DND-41 (cell line): ENCODE data around the gene RBM18.

ENCODE experiments used
- CTCF ChIP-seq: IDR thresholded peaks from 2 replicates; pipeline ENCODE4 v1.5.1; 2012; ENCODE audit warnings: borderline replicate concordance, low read length, moderate library complexity, mild to moderate bottlenecking; ENCODE audit not compliant: poor library complexity, severe bottlenecking; ENCODE audit errors: extremely low read depth
- EZH2 ChIP-seq: IDR thresholded peaks from 3 replicates; pipeline ENCODE4 v1.6.1; 2012; ENCODE audit warnings: borderline replicate concordance, low read depth, mild to moderate bottlenecking, moderate library complexity, low read length, inconsistent platforms; ENCODE audit not compliant: severe bottlenecking

GRCh38 chr9:122286764-122287163 is 22.1 kb upstream of the RBM18 start:
- no peak for TF ChIP-seq CTCF
- no peak for TF ChIP-seq EZH2
